H1 (cell line): ENCODE measurements around the gene RRBP1. TPM values are rescaled to one million over a fixed set of nuclear protein-coding genes. Genes with fewer than 3 reads are reported as not detected.

Experiments
- HDAC6 ChIP-seq: IDR thresholded peaks from one replicate; pipeline ENCODE4 v1.7.1; 2012; ENCODE audit warnings: low read depth, mild to moderate bottlenecking, inconsistent platforms, low read length, moderate library complexity
- YY1 ChIP-seq: IDR thresholded peaks from 2 replicates; pipeline ENCODE4 v1.6.1; 2011; ENCODE audit warnings: low read depth, mild to moderate bottlenecking, low read length
- polyA plus RNA-seq, 7 experiments: library from polyadenylated mRNA; depleted of rRNA in 3 of 7; stranded (reverse) in 5 of 7; unstranded in 2 of 7; fragments of >200 nt in 5 of 7; fragments of 200-250 nt in 2 of 7; gene quantifications; 1 replicate in 5 of 7; 2 replicates in 1 of 7; 4 replicates in 1 of 7; pipeline versions ENCODE4 v1.2.1 to v1.2.3, GENCODE V29; 2011 to 2013; ENCODE audit warnings: missing spikeins in 2 of 7, mixed read lengths in 2 of 7
- total RNA-seq: library from RNA; stranded (reverse); fragmentation: NEBNext Ultra II Directional; extraction: Animal tissue kit (Norgen Biotek cat#: 25700); gene quantifications from 2 replicates; pipeline ENCODE4 v1.2.1, GENCODE V29; 2021

The RRBP1 gene
- total and polyA plus RNA-seq, 2 of the 8 experiments (the other 6 are each of a cell fraction or from before 2014, with no cell fraction given): 15.9 to 157 TPM

DNA sequence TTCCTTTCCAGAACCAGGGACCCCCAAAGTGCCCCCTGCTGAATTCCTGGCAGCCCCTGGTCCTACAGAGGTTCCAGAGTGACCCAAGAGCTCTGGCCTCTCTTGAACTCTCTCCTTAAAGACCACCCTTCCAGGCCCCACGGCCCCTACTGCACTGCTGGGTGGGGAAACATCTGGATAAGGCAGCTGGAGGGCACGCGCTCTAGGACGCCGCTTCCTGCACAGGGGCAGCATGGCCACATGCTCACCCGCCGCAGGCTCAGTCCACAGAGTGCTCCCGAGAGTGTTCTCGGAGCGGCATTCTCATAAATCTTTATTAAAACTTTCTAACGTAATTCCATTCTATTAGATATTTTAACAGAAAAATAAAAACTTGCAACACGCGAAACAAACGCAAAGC, 37.0 kb downstream of the RRBP1 start (continued):
- TF ChIP-seq HDAC6 (no peak), YY1 (no peak)
- TF ChIP-seq, all 59 proteins: peak for 0
